Activated CD4-positive, CD25-positive, alpha-beta regulatory T cell treated with anti-CD3 and anti-CD28 coated beads, Interleukin-2, amount 50 U/mL, for 24 hours (primary cell): ENCODE data around the gene CPED1.
"Not testable (repeated sequence)": the region's sequence is repeated elsewhere in the genome, so short reads cannot be mapped to it uniquely, and the experiment has no call there.

Source experiments
- ATAC-seq, 2 donors: fragments of 150-1000 bp; cut with Tn5 transposase; one replicate each; pipeline ENCODE4 v1.10.0; 2021; ENCODE audit warnings: mild to moderate bottlenecking in 1 of 2, moderate library complexity in 1 of 2

Gene CPED1

DNA sequence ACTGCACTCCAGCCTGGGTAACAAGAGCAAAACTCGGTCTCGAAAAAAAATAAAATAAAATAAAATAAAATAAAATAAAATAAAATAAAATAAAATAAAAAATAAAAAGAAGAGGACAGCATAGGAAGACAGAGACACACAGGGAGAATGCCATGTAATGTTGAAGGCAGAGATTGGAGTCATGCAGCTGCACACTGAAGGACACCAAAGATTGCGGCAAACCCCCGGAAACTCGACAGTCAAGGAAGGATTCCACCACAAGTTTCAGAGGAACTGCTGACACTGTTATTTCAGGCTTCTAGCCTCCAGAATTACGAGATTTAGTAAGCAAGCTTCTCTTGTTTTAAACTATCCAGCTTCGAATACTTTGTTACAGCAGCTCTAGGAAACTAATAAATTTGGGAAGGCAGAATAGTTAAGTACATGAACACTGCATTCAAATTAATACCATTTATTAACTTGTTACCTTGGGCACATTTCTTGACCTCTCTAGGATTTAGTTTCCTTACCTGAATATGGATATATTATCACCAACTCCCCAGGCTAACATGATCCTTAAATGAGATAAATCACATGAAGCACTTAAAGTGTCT, 9.5 kb downstream of the CPED1 start:
- ATAC-seq = no peak

DNA sequence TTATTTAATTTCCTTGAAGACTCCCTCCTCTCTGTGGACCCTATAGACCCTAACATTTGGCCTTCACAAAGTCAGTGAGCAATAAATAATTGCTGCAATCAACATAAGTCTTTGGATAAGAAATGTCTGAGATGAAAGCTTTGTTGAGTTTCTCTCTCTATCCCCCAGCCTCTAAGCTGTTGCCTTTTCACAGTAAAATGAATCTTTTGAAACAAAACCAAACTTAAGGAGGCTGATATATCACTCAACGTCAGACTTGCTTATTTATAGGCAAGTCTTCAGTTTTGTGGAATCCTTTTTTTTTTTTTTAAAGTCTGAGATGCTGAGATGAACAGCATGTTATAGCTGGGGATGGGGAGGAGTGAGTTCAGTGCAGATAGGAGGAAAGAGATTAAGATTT, 10.0 kb downstream of the CPED1 start:
- ATAC-seq = no peak

DNA sequence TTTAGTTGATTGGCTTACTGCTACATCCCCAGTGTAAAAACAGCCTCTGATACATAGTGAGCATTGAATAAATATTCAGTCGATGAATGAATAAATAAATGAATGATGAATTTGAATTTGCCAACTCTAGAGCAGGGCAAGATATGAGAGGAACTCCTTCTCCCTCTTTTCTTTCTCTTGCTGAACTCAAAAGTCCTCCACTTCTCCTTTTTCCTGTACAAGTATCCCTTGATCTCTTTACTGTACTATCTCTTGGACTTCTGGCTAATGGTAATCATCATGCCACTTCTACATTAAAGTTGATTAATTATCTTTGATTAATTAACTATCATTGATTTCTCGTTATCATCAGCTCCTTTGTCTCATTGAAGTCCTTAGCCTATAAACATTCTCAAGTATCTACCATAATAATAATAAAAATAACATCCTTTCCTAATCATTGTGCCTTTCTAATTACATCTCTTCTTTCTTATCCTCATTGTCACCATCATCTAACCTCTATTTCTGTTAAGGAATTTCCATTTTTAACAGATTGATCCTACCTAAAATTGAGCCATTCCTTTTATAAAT, 10.6 kb downstream of the CPED1 start:
- no peak for ATAC-seq

DNA sequence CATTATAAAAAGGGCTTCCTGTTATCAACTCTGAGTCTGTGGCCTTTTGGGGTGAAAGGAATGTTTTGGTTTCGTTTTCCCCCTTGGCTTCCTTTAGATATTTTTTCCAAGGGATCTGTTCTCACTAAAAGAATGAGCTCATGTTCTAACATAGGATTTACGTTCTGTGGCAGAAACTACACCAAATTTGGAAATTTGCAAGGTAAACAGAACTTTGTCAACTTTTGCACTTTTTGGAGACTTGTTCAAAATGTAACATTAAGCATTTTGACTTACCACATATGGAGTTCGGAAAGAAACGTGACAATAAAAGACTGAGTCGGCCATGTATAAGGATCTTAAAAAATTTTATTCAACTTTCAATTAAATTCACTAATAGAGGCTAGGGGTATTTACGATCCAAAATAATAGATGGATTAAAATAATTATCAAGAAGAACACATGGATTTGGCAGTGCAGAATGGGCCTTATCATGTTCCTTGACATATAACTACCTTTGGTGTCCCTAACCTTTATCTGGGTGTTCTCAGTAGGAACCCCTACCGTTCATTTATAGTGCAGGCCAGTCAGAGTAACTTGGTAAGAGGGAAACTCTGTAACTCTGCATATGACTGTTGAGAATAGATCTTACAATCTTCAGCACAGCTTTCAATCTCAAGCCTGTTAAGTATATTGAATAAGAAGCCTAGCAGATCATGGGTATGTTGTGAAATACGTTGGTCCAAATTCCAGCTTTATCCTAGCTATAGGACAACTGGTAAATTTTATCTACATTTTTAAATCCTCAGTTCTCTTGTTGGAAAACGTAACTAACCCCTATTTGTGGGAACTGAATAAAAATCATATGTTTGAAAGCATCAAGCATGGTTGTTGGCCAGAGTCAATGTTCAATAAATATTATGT, 11.8 kb downstream of the CPED1 start:
- ATAC-seq = no peak

DNA sequence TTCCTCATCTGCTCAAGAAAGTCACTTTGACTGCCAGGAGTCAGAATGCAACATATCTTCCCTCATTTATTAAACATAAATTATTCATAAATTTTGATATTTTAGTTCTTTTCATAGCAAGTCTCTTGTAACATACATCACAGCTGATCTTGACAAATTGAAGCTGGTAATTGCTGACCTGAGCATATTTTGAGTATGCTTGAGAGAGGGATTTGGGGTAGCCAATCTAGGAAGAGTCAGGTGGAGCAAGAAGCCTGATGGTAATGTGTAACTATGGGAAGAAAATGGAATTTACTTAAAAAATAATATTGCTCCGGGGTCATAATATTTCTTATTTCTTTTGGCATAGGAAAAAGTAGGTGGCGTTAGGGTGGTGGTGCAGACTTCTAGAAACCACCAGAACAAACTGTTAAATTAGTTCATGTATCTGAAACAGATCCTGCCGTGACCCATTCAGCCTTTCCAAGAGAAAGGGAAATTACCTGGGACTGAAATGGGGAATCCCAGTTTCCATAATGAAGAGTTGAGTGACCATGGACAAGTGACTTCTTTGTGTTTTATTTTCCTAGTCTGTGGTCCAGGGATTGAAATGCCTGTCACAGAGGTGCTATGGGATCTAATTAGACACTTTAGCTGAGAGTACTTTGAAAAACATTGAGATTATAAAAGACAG, 12.9 kb downstream of the CPED1 start:
- ATAC-seq = no peak

DNA sequence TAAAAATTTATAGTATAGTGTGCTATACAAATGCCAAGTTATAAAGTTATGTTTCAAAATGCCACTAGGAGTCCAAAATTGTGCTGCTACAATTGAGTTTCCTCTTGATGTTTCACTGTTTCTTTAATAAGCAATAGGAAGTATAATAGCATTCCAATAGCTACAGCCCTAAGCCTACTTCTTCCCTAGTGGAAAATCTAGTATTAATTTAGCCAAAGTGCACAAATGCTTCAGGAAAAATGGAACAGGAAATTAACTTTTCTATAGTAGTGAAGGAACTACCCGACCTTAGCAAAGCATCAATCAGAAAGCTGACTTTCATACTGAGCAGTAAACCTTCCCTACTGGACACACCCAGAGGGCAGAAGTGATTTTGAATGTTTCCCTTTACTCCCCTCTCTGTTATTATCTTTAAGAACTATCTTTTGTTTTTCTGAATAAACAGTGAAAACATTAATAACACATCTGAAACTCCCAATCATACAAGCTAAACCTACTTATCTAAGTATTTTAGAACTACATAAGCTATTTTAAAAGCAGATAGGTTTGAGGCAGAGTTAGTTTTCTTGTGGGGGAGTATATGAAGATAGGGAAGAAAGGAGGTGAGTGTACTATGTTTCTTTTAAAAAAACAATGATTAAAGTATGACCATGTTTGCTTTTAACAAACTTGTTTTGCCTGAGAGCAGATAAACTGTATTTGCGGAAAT, 13.7 kb downstream of the CPED1 start:
- ATAC-seq = no peak

DNA sequence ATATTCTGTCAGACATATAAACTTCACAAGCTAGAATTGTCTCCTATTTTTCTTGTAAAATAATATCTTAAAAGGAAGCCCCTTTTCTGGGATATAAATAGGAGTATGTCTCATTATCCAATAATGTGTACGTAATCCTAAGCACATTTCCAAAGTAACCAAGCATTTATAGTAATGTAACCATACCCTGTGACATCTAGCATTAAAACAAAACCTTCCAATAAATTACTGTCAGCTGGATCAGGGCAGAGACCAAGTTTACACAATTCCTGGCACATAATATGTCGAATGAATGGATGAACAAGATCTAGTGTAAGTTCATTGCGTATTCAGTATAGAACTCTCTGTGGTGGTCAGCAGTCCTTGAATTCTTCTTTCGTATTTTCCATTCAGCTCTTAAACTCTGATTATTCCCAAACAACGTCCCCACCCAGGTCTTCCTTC, 14.3 kb downstream of the CPED1 start:
- ATAC-seq = no peak

DNA sequence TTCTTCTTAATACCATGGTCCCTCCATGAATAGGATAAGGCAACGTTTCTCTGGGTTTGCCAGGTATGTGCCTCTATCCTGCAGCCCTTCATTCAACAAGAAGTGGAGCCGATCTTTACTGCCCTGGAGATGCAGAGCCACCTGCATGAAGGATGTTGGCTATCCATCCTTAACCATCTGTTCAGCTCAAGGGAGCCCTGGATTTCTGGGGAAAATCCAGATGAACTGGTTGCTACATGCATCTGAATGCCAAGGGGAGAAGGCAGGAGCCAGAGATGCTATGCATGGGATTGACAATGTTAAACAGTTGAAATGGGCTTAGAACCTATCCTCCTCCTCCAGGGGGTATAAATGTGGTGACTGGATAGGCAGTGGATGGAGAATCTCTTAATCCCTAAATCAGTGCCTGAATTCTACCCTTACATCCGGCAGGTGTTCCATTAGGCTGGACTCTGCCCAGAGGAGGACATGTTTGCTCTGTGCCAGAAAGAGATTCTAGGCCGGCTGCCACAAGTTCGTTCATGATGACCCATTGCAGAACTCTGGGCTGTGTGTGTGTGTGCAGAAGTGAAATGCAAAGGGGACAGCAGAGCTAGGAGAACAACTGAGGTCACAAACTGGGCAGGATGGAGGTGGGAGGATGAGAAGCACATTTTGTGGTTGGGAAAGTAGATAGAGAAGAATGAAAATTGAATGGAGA, 15.6 kb downstream of the CPED1 start:
- no peak for ATAC-seq

DNA sequence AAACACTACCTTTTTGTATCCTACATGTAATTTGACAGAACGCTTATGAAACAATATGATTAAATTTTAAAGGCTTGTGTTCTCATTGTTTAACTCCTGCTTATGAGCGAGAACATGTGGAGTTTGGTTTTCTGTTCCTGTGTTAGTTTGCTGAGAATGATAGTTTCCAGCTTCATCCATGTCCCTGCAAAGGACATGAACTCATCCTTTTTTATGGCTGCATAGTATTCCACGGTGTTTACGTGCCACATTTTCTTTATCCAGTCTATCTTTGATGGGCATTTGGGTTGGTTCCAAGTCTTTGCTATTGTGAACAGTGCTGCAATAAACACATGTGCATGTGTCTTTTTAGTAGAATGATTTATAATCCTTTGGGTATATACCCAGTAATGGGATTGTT, 16.5 kb downstream of the CPED1 start:
- not testable (repeated sequence) for ATAC-seq

DNA sequence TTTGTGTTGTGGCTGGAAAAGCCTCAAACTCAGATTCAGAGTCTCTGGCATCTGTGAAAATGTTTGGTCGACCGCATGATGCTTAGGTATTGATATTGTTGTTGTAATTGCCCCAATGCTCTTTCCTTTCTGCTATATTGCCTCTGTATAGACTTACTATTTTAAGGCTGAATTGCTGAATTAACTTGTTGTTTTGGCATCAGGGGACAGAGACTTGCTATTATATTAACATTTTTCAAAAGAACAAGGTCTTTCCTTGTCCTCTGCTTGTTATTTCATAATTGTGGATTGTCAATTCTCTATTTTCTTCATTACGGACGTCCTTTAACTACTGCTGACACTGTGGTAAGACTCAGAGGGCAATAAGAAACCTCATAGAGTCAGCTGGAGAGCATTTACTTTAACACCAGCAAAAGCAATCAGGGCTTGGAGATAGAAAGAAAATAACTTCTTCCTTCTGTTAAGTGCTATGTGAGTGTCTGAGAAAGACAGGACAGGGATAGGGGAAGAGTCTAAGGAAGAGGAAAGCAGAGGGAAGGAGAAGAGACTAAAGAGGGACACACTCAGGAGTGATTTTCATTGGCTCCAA, 17.6 kb downstream of the CPED1 start:
- no peak for ATAC-seq

DNA sequence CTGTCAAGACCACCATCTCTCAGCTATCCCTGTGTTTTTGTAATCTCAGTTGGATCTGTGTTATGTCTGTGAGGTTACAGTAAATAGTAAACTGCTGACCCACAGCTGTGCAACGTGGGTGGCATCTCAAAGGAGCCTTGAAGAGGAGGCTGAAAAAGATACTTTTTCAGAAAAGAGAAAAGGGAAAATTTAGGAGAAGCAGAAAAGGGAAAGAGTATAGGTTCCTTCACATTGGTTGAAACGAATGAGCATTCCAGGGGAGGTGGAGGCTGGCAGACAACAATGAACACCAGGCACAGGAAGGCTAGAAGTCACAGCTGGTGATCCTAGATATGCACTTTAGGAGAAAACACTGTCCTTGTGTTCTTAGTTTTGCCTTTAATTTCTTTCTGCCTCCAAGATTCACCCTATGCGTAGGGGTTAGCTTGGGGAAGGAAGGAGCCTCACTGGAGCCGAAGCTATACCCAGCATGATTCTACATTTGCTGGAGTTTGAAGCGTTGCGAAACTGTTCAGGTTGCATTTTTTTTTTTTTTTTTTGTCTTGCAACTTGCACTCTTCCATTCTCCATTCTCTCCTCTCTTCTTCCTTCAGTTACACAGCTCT, 18.3 kb downstream of the CPED1 start:
- ATAC-seq = no peak

DNA sequence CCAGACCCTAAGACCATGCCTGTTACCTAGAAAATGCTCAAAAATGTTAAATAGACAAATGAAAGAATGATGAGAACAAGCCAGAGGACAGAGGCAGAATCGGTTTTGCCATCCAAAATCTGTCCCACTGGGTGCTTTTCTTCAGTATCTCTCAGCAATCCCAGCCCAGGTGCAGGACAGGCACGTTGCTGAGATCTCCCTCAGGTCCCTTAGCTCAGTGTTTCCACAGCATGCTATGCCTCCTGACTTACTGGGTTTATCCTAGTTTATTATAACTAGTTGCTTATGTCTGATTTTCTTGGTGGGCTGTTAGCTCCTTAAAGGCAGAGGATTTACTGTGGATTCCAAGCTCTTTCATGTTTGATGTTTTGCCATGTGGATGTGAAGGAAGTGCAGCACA, 20.3 kb downstream of the CPED1 start:
- ATAC-seq = no peak

DNA sequence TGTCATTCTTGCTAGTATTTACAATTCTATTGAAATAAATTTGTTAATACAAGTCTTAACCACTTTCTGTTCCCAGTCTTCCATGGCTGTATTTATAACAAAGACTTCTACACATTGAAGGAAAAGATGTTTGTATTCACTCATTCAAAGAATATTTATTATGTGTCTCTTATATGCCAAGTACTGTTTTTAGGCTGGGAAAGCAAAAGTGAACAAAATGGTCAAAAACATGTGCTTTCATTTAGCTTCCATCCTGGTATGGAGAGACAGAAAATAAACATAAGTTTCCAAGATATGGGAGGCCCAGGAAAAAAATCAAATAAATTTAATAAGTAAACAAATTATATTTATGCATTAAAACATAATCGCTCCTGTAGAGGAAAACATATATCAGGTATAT, 22.9 kb downstream of the CPED1 start:
- ATAC-seq = no peak

DNA sequence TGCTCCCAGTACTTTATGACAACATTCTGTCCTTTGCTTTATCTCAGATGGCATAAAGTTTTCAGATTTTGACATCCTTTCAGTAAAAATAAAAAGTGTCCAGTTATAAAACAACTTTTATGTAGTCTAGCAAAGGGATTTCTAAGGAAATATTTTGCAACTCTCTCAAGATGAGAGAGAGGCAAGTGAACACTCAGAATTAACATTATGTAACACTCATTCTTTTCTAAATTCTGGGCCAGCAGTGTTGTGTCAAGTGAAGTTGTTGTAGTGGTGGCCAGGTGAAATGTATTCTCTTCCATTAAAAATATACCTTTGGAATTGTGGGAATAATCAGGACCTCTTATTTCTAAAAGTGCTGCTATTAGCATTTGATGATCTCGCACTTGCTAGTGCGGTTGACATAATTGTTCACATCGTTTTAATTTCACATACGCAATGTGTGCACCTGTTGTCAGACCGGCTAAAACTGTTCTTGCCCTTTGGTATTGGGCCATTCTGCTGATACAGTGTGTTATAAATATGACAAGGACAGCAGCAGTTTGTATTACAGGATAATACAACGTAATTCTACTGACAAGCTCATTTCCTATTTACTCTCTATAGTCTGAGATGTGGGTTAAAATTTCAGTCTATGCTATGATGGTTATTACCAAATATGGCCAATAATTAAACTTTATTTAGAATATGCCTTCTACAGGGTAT, 23.8 kb downstream of the CPED1 start:
- no peak for ATAC-seq

DNA sequence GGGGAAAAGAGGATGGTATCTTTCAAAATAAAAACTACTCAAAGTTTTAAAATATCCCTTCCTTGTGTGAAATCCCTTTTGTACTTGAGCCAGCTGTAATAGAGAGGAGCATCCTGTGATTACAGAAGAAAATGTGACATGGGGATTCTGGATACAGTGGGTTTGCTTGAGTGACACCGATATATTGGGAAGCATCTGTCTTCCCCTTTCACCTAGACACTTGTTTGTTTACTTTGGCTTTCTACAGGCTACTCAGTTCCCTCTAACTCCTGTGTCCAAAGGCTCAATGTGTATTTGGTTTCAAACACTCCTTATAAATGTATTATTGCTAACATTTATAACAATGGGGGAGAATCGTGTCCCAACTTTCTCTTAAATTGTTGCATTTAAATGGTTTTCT, 24.4 kb downstream of the CPED1 start:
- ATAC-seq = no peak

DNA sequence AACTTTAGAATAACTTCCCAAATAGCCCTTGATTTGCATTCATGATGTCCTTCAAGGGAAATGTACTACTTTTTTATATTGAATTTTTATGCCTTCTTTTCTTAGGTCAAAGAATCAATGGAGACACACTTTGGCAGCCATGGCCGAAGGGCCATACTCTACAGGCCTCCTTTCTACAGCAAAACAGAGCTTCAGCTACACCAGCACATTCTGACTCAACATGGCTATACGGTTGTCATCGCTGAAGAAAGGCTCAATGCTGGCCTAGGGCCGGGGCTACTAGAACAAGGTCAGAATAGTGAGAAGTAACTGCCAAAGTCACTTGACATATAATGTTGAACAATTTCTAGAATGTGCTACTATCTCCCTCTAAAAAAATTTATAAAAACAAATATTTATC, 27.0 kb downstream of the CPED1 start:
- ATAC-seq = no peak

DNA sequence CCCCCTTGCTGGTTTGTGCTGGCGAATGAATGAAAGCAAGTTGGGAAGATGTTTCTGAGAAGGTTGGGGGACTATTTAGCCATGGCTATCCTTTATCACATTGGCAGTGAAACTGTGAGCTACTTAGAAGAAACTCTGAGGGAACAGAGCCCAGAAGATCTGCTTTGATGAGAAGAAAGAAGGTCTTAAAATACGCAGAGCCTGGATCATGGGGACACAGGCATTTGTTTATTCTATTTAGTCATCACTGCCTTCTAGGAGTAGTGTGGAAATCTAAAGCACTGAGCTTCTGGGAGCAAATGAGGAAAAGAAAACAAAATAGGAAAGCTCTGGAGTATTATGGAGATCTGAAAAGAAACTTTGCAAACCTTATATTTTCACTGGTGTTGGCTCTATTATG, 28.5 kb downstream of the CPED1 start:
- no peak for ATAC-seq

DNA sequence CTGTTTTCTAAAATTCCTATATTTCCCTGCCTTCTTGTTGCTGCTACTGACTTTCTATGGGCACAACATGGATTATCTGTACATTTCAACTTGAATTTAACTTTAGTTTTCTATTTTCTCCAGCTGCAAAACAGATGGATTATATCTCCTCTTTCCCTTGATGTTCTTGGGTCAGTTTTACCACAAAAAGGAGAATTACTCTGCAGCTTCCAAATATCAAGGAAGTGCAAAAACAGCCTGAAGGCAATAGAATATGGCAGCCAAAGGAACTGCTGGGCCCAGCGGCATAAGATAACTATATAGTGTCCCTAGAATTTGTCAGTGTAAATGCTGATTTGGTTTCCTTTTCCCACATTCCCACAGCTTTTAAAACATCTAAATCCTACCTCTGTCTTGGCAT, 29.1 kb downstream of the CPED1 start:
- ATAC-seq = no peak

DNA sequence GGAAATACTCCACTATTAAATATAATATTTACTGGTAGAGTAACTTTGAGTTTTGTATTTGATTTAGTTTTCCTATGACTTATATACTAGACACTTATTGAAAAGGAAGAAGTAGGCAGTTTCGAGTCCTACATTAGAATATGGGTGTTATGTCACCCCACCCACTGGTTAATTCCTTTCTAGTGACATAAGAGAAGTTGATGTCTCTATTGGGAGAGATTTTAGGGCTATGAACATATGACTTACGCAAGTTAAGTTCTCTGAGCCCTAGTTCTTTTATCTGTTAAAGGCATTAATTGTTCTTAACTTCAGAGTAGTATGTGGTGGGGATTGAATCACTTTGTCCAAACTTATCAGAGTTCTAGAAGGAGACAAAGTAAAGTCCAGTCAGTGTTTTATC, 30.5 kb downstream of the CPED1 start:
- no peak for ATAC-seq

DNA sequence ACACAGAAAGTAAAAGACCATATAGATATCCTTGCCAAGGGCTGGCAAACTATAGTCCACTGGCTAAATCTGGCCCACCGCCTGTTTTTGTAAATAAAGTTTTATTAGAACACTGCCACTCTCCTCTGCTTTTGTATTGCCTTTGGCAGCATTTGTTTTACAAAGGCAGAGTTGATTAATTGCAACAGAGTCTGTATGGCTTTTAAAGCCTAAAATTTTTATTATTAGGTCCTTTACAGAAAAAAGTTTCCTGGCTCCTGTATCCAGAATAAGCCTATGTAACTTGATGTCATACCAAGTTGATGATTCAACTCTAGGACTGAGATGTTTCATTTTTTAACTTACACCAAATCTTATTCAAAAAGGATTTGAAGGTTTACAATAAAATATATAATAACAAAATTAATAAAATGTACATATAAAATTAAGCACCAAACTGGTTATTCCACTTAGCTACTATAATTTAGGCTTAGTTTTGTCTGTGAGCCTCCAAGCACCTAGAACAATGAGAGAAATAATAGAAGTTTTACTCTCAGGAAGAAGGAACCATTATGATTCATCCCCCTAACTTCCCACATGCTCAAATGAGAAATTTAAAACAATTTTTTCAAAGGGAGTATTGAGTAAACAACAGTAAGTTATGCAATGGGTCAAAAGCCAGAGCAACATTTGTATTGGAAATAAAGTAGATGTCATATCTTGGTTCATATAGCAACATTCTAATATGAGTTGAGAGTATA, 31.9 kb downstream of the CPED1 start:
- ATAC-seq = no peak
